ENCODE results near the gene TENT4A. TPM values are rescaled to one million over a fixed set of nuclear protein-coding genes. Genes with fewer than 3 reads are reported as not detected.

TENT4A gene
- total RNA-seq, 4 donors from 2014 or later, result 17.0 to 21.9 (median 20.1) TPM

- 90% methylated on average over 5 of the region's 5 CpGs for WGBS
- H3K9me3 ChIP-seq, result no peaks in the 10 kb centered on the region
- H3K27ac ChIP-seq (replicated peaks in 1 of 4), result no peak overlapping the region
- no peaks in the 10 kb centered on the region for H3K36me3 ChIP-seq
- intact Hi-C loops (cut with DNase I), result no loop called here
- DNase-seq (ENCODE audit: extremely low spot score), result no peak
- H3K4me1 ChIP-seq, result peaks cover 91 to 98% (median 96%) of the 10 kb centered on the region in 4 donors
- TF ChIP-seq POLR2A (IDR thresholded peaks at IDR 0.05; ENCODE audit: low read depth) (no peak), POLR2AphosphoS5 (IDR thresholded peaks at IDR 0.05) (no peak), CTCF (IDR thresholded peaks at IDR 0.05) (no peak), EP300 (IDR thresholded peaks at IDR 0.05) (no peak)
- H3K27me3 ChIP-seq, result no peaks in the 10 kb centered on the region
- H3K4me3 ChIP-seq, result no peak overlapping the region
Observed at GRCh38 chr5:6719417-6719816, 6.2 kb downstream of the TENT4A start.

- intact Hi-C loops (cut with DNase I), result no loop called here
Observed at GRCh38 chr5:6719896-6720560, 6.8 kb downstream of the TENT4A start.

GRCh38 chr5:6720561-6720921 is 7.3 kb downstream of the TENT4A start:
- Histone ChIP-seq H3K27me3 (no peaks in the 10 kb centered on the region), H3K9me3 (no peaks in the 10 kb centered on the region), H3K4me1 (peaks cover 83 to 100% (median 99%) of the 10 kb centered on the region in 4 donors), H3K4me3 (no peak overlapping the region), H3K36me3 (no peaks in the 10 kb centered on the region), H3K27ac (replicated peaks in 1 of 4) (no peak overlapping the region)
- intact Hi-C loops (cut with DNase I), result no loop called here
- no peak for TF ChIP-seq EP300 (IDR thresholded peaks at IDR 0.05)
- TF ChIP-seq POLR2A (IDR thresholded peaks at IDR 0.05; ENCODE audit: low read depth), result no peak
- TF ChIP-seq CTCF (IDR thresholded peaks at IDR 0.05), result no peak
- TF ChIP-seq POLR2AphosphoS5 (IDR thresholded peaks at IDR 0.05), result no peak
- 84% methylated on average over 6 of the region's 6 CpGs for WGBS
- DNase-seq (ENCODE audit: extremely low spot score), result no peak

More at GRCh38 chr5:6719896-6720560, 6.8 kb downstream of the TENT4A start:
- 73% methylated on average over 4 of the region's 5 CpGs for WGBS
- TF ChIP-seq POLR2AphosphoS5 (IDR thresholded peaks at IDR 0.05) (no peak), POLR2A (IDR thresholded peaks at IDR 0.05; ENCODE audit: low read depth) (no peak), EP300 (IDR thresholded peaks at IDR 0.05) (no peak), CTCF (IDR thresholded peaks at IDR 0.05) (no peak)
- Histone ChIP-seq H3K27ac (replicated peaks in 1 of 4) (no peak overlapping the region), H3K9me3 (no peaks in the 10 kb centered on the region), H3K36me3 (no peaks in the 10 kb centered on the region), H3K4me1 (peaks cover 88 to 100% (median 99%) of the 10 kb centered on the region in 4 donors), H3K27me3 (no peaks in the 10 kb centered on the region), H3K4me3 (no peak overlapping the region)
- no peak for DNase-seq (ENCODE audit: extremely low spot score)

- Histone ChIP-seq H3K9me3 (no peaks in the 10 kb centered on the region), H3K27me3 (no peaks in the 10 kb centered on the region), H3K36me3 (peaks cover 0 to 2% (median 0%) of the 10 kb centered on the region in 4 donors), H3K4me1 (peaks cover 80 to 100% (median 98%) of the 10 kb centered on the region in 4 donors), H3K27ac (replicated peaks in 1 of 4) (peak overlapping the region; percentile 66 to 78 (median 68)), H3K4me3 (peak overlapping the region; percentile 38 to 48 (median 42))
- TF ChIP-seq CTCF (IDR thresholded peaks at IDR 0.05) (no peak), POLR2AphosphoS5 (IDR thresholded peaks at IDR 0.05) (no peak), POLR2A (IDR thresholded peaks at IDR 0.05; ENCODE audit: low read depth) (no peak), EP300 (IDR thresholded peaks at IDR 0.05) (no peak)
- no peak for DNase-seq (ENCODE audit: extremely low spot score)
- intact Hi-C loops (cut with DNase I), result no loop called here
- WGBS, result 28% methylated on average over 4 of the region's 4 CpGs
Observed at GRCh38 chr5:6721442-6721841, 8.2 kb downstream of the TENT4A start.
